Measurements from ENCODE around the gene EEPD1.

- TF ChIP-seq, protein P1, sequence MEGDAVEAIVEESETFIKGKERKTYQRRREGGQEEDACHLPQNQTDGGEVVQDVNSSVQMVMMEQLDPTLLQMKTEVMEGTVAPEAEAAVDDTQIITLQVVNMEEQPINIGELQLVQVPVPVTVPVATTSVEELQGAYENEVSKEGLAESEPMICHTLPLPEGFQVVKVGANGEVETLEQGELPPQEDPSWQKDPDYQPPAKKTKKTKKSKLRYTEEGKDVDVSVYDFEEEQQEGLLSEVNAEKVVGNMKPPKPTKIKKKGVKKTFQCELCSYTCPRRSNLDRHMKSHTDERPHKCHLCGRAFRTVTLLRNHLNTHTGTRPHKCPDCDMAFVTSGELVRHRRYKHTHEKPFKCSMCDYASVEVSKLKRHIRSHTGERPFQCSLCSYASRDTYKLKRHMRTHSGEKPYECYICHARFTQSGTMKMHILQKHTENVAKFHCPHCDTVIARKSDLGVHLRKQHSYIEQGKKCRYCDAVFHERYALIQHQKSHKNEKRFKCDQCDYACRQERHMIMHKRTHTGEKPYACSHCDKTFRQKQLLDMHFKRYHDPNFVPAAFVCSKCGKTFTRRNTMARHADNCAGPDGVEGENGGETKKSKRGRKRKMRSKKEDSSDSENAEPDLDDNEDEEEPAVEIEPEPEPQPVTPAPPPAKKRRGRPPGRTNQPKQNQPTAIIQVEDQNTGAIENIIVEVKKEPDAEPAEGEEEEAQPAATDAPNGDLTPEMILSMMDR (tag by site-specific recombination; IDR thresholded peaks at IDR 0.05): no peak
- TF ChIP-seq ZNF362 (tag by site-specific recombination; IDR thresholded peaks at IDR 0.05) (no peak), ZNF350 (tag by site-specific recombination; IDR thresholded peaks at IDR 0.05) (no peak), MEIS1 (CRISPR knock-in tag; IDR thresholded peaks at IDR 0.05; ENCODE audit: borderline replicate concordance) (no peak), ZEB2 (tag by site-specific recombination; IDR thresholded peaks at IDR 0.05) (no peak), ZNF670 (tag by site-specific recombination; IDR thresholded peaks at IDR 0.05; ENCODE audit: low read depth) (no peak)
Observed at GRCh38 chr7:36188266-36188665, 35.2 kb downstream of the EEPD1 start.
